Naive thymus-derived CD8-positive, alpha-beta T cell (primary cell): ENCODE data around the gene MDM1. TPM values are rescaled to one million over a fixed set of nuclear protein-coding genes. Genes with fewer than 3 reads are reported as not detected.
A peak's percentile ranks its signal among the peaks of the same experiment; 100 is the strongest.

Source experiments
- ATAC-seq, 2 donors: fragments of 150-1000 bp; cut with Tn5 transposase in 1 of 2; sonication (Bioruptor Pico), chemical (Tn5 transposase) in 1 of 2; 1 replicate in 1 of 2; 2 replicates in 1 of 2; pipeline ENCODE4 v1.10.0; 2021; ENCODE audit warnings: mild to moderate bottlenecking in 2 of 2, moderate library complexity in 2 of 2
- POLR2A ChIA-PET: fragments of 350-600 bp; sonication (Branson Sonifier 250); formaldehyde crosslinking; loops from one replicate; lab custom pipeline; 2021; ENCODE audit warnings: antibody characterized with exemption; lab: Charles Lee
- DNase-seq, 10 donors: peaks; one replicate each; pipeline versions ENCODE4 v3.0.0 to v3.0.0-alpha.2; 2020 to 2022
- H3K27ac Mint-ChIP-seq, 10 donors: one replicate each; pipeline ENCODE4 v1.8.0; 2020 to 2022; ENCODE audit warnings: mild to moderate bottlenecking in 10 of 10, mixed read lengths in 10 of 10, moderate library complexity in 4 of 10, inconsistent platforms in 1 of 10
- H3K27me3 Mint-ChIP-seq, 5 donors: one replicate each; pipeline ENCODE4 v1.8.0; 2021 to 2022; ENCODE audit warnings: mixed read lengths in 5 of 5
- H3K36me3 Mint-ChIP-seq, 3 donors: one replicate each; pipeline ENCODE4 v1.8.0; 2020 to 2022; ENCODE audit warnings: mixed read lengths in 3 of 3, mild to moderate bottlenecking in 2 of 3, inconsistent platforms in 1 of 3
- H3K4me1 Mint-ChIP-seq, 4 donors: one replicate each; pipeline ENCODE4 v1.8.0; 2021 to 2022; ENCODE audit warnings: mixed read lengths in 4 of 4
- H3K4me3 Mint-ChIP-seq, 10 donors: one replicate each; pipeline ENCODE4 v1.8.0; 2020 to 2022; ENCODE audit warnings: mild to moderate bottlenecking in 10 of 10, mixed read lengths in 10 of 10, moderate library complexity in 6 of 10, inconsistent platforms in 1 of 10
- H3K9me3 Mint-ChIP-seq, 9 donors: one replicate each; pipeline ENCODE4 v1.8.0; 2020 to 2022; ENCODE audit warnings: mixed read lengths in 9 of 9, mild to moderate bottlenecking in 3 of 9, inconsistent platforms in 1 of 9, moderate library complexity in 1 of 9
- polyA plus RNA-seq, 3 donors: library from polyadenylated mRNA; unstranded; fragments of 300-500 nt; fragmentation: Illumina TruSeq; gene quantifications; one replicate each; pipeline ENCODE4 v1.2.3, GENCODE V29; 2021
- total RNA-seq, 8 experiments: library from RNA in 2 of 8; stranded (reverse) in 2 of 8; gene quantifications; one replicate each; pipeline ENCODE4 v1.2.3 and lab custom pipeline; 2021 to 2026

The MDM1 gene
- total and polyA plus RNA-seq, 5 experiments from 2014 or later: 16.2 to 34.6 (median 20.8) TPM

DNA sequence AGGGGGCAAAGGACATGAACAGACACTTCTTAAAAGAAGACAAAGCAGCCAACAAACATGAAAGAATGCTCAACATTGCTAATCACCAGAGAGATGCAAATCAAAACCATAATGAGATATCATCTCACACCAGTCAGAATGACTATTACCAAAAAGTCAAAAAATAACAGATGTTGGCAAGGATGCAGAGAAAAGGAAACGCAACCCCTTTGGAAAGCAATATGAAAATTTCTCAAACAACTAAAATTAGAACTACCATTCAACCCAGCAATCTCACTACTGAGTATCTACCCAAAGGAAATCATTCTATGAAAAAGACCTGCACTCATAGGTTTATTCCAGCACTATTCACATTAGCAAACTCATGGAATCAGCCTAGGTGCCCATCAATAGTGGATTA is 25.6 kb downstream of the MDM1 start:
- H3K4me3 Mint-ChIP-seq: no peak overlapping the region
- no peaks in the 10 kb centered on the region for H3K9me3 Mint-ChIP-seq
- POLR2A ChIA-PET: no interaction called here
- H3K27ac Mint-ChIP-seq: no peak overlapping the region
- ATAC-seq (no peak), DNase-seq (no peak)
- peaks cover 21 to 73% (median 53%) of the 10 kb centered on the region in 3 donors for H3K36me3 Mint-ChIP-seq
- H3K27me3 Mint-ChIP-seq: no peaks in the 10 kb centered on the region
- peaks cover 0 to 4% (median 2%) of the 10 kb centered on the region in 4 donors for H3K4me1 Mint-ChIP-seq

GRCh38 chr12:68305278-68305677 is 26.9 kb downstream of the MDM1 start:
- Mint-ChIP-seq H3K36me3 (peaks cover 34 to 86% (median 66%) of the 10 kb centered on the region in 3 donors), H3K4me3 (no peak overlapping the region), H3K9me3 (peaks cover 0 to 9% (median 1%) of the 10 kb centered on the region in 9 donors), H3K4me1 (peaks cover 0 to 4% (median 2%) of the 10 kb centered on the region in 4 donors), H3K27me3 (no peaks in the 10 kb centered on the region), H3K27ac (no peak overlapping the region)
- POLR2A ChIA-PET: no interaction called here
- no peak for DNase-seq
- ATAC-seq: no peak

- no peaks in the 10 kb centered on the region for H3K27me3 Mint-ChIP-seq
- H3K4me3 Mint-ChIP-seq: no peak overlapping the region
- no peak overlapping the region for H3K27ac Mint-ChIP-seq
- peaks cover 0 to 4% (median 2%) of the 10 kb centered on the region in 4 donors for H3K4me1 Mint-ChIP-seq
- DNase-seq (no peak), ATAC-seq (no peak)
- peaks cover 0 to 12% (median 7%) of the 10 kb centered on the region in 9 donors for H3K9me3 Mint-ChIP-seq
- POLR2A ChIA-PET: no interaction called here
- peaks cover 40 to 87% (median 70%) of the 10 kb centered on the region in 3 donors for H3K36me3 Mint-ChIP-seq
Observed at GRCh38 chr12:68304626-68305025, 27.5 kb downstream of the MDM1 start.

- Mint-ChIP-seq H3K27me3 (no peaks in the 10 kb centered on the region), H3K36me3 (peaks cover 43 to 88% (median 72%) of the 10 kb centered on the region in 3 donors), H3K9me3 (peaks cover 0 to 17% (median 9%) of the 10 kb centered on the region in 9 donors), H3K4me3 (no peak overlapping the region), H3K4me1 (peaks cover 0 to 5% (median 2%) of the 10 kb centered on the region in 4 donors), H3K27ac (no peak overlapping the region)
- DNase-seq (no peak), ATAC-seq (no peak)
- POLR2A ChIA-PET: no interaction called here
Observed at GRCh38 chr12:68303850-68304249, 28.3 kb downstream of the MDM1 start.

DNA sequence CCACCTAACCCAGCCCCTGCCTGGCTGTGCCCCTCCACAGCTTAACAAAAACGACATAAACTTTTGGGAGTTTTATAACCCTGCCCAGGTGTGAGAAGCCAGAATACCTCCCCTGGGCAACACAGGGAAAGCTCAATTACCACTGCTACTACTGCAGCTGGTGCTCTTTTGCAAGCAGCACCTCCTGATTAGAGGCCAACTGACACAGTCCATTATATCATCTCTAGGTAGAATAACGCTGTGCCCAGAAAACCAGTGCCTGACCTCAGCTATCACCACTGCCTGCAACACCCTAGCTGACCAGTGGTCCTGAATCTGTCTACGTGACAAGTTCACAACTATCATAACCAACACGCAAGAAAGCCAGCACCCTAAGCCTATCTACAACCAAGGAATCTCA is 34.2 kb downstream of the MDM1 start:
- Mint-ChIP-seq H3K4me3 (no peak overlapping the region), H3K9me3 (peaks cover 0 to 17% (median 9%) of the 10 kb centered on the region in 9 donors), H3K27ac (no peak overlapping the region), H3K4me1 (peaks cover 0 to 4% (median 0%) of the 10 kb centered on the region in 4 donors), H3K27me3 (no peaks in the 10 kb centered on the region), H3K36me3 (peaks cover 30 to 84% (median 64%) of the 10 kb centered on the region in 3 donors)
- DNase-seq: no peak
- POLR2A ChIA-PET: interaction anchor here (0.7 kb wide), 1 partner anchor 389 kb away, joined by 3 read pairs; the partner anchor contains the start of gene NUP107
- ATAC-seq: no peak

- peaks cover 3 to 9% (median 4%) of the 10 kb centered on the region in 4 donors for H3K4me1 Mint-ChIP-seq
- POLR2A ChIA-PET: no interaction called here
Observed at GRCh38 chr12:68294251-68294650, 37.9 kb downstream of the MDM1 start.

DNA sequence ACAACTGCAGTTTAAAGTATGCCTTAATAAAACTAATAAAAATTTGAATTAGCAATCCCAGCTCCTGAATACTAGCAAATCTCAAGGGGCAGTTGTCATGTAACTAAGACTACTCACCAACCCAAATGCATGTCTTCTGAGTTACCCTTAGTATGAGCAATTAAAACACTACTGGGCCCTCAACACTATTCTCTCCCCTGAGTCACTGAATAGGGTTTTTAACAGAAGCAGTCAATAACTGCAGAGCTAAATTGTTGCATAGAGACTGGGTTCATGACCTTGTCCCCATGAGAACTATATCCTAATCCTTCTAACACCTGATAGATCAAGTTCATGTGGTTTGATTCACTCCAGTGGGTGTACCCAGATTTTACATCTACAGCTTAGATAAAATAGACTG is 38.8 kb downstream of the MDM1 start:
- no peak overlapping the region for H3K27ac Mint-ChIP-seq
- H3K27me3 Mint-ChIP-seq: no peaks in the 10 kb centered on the region
- H3K36me3 Mint-ChIP-seq: peaks cover 0 to 39% (median 22%) of the 10 kb centered on the region in 3 donors
- H3K4me1 Mint-ChIP-seq: peaks cover 1 to 10% (median 4%) of the 10 kb centered on the region in 4 donors
- no peak for DNase-seq
- H3K9me3 Mint-ChIP-seq: peaks cover 0 to under 1% (median 0%) of the 10 kb centered on the region in 9 donors
- POLR2A ChIA-PET: interaction anchor here (0.8 kb wide), 1 partner anchor 108 kb away, joined by 3 read pairs; no protein-coding TSS in a partner anchor
- H3K4me3 Mint-ChIP-seq: no peak overlapping the region
- ATAC-seq: no peak

More at GRCh38 chr12:68294251-68294650, 37.9 kb downstream of the MDM1 start:
- H3K9me3 Mint-ChIP-seq: peaks cover 0 to 3% (median under 1%) of the 10 kb centered on the region in 9 donors
- ATAC-seq: no peak
- no peaks in the 10 kb centered on the region for H3K27me3 Mint-ChIP-seq
- no peak overlapping the region for H3K27ac Mint-ChIP-seq
- DNase-seq: no peak
- H3K36me3 Mint-ChIP-seq: peaks cover 7 to 48% (median 31%) of the 10 kb centered on the region in 3 donors
- H3K4me3 Mint-ChIP-seq: no peak overlapping the region

- H3K27me3 Mint-ChIP-seq: no peaks in the 10 kb centered on the region
- H3K36me3 Mint-ChIP-seq: peaks cover 0 to 31% (median 15%) of the 10 kb centered on the region in 3 donors
- POLR2A ChIA-PET: interaction anchor here (0.8 kb wide), 1 partner anchor 107 kb away, joined by 3 read pairs; no protein-coding TSS in a partner anchor
- ATAC-seq: no peak
- peaks cover 1 to 11% (median 4%) of the 10 kb centered on the region in 4 donors for H3K4me1 Mint-ChIP-seq
- peaks cover 0 to 2% (median 0%) of the 10 kb centered on the region in 9 donors for H3K9me3 Mint-ChIP-seq
- no peak for DNase-seq
- H3K4me3 Mint-ChIP-seq: no peak overlapping the region
- peak overlapping the region in 1 of 10 donors; percentile 15 for H3K27ac Mint-ChIP-seq
Observed at GRCh38 chr12:68292151-68292943, 39.8 kb downstream of the MDM1 start.

DNA sequence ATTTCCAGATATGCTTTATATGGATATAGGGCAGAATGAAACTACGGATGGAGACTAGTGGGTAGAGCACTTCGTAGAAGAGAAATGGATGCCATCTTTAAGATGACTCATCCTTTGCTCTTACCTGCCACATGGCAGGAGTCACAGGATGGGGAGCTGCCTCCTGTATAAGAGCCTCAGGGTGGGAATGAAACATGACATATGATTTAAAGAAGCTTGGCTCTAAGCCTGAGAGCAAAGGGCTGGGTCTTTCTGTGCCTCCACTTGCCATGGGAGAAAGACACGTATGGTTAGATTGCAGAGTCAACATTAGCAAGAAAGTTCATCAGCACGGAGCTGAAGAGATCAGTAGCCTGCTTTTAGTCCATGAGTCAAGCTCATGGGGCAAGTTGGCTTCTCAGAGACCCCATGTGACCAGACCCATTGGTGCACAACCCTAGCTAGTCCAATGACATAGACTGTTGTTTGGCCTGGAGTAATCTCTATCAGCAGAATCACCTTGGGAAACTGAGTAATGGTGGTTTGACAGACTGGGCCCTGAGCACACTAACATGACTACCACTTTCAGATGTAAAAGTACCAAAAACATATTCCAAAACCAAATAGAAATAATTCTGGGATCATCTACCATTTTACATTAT is 40.6 kb downstream of the MDM1 start:
- Mint-ChIP-seq H3K9me3 (peaks cover 0 to 2% (median 0%) of the 10 kb centered on the region in 9 donors), H3K36me3 (peaks cover 0 to 25% (median 9%) of the 10 kb centered on the region in 3 donors), H3K27me3 (no peaks in the 10 kb centered on the region), H3K27ac (no peak overlapping the region), H3K4me3 (no peak overlapping the region), H3K4me1 (peaks cover 0 to 11% (median 4%) of the 10 kb centered on the region in 4 donors)
- no peak for DNase-seq
- no peak for ATAC-seq
- POLR2A ChIA-PET: no interaction called here

DNA sequence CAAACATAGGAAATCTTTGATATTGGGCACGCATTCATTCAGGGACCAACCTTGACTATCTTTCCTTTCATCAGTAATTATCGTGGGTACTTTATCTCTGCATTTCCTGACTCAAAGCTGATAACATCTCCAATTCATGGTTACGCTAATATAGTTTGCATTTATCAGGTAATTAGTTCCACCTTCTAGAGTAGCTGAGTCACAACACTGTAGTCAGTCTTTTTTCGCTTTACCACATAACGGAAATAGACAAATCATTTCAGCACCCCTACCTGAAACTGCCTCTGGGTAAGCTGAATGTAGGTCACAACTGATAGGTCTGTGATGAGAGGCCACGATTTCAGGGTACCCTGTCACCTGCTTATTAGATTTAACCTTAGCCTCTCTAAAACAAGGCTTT is 42.0 kb downstream of the MDM1 start:
- ATAC-seq (no peak), DNase-seq (no peak)
- POLR2A ChIA-PET: interaction anchor here (0.6 kb wide), 1 partner anchor 300 kb away, joined by 3 read pairs; no protein-coding TSS in a partner anchor
- H3K9me3 Mint-ChIP-seq: peaks cover 0 to 2% (median 0%) of the 10 kb centered on the region in 9 donors
- no peak overlapping the region for H3K27ac Mint-ChIP-seq
- H3K36me3 Mint-ChIP-seq: peaks cover 0 to 14% (median 8%) of the 10 kb centered on the region in 3 donors
- no peaks in the 10 kb centered on the region for H3K27me3 Mint-ChIP-seq
- no peak overlapping the region for H3K4me3 Mint-ChIP-seq
- H3K4me1 Mint-ChIP-seq: peaks cover 0 to 11% (median 4%) of the 10 kb centered on the region in 4 donors

- no peak overlapping the region for H3K4me3 Mint-ChIP-seq
- H3K9me3 Mint-ChIP-seq: peaks cover 0 to 2% (median 0%) of the 10 kb centered on the region in 9 donors
- H3K27ac Mint-ChIP-seq: no peak overlapping the region
- H3K4me1 Mint-ChIP-seq: peaks cover 0 to 11% (median 4%) of the 10 kb centered on the region in 4 donors
- ATAC-seq (no peak), DNase-seq (no peak)
- POLR2A ChIA-PET: no interaction called here
- H3K36me3 Mint-ChIP-seq: peaks cover 0 to 2% (median 0%) of the 10 kb centered on the region in 3 donors
- peaks cover 0 to 2% (median 0%) of the 10 kb centered on the region in 5 donors for H3K27me3 Mint-ChIP-seq
Observed at GRCh38 chr12:68287106-68287505, 45.1 kb downstream of the MDM1 start.

GRCh38 chr12:68286396-68286795 is 45.8 kb downstream of the MDM1 start:
- Mint-ChIP-seq H3K27me3 (peaks cover 0 to 2% (median 0%) of the 10 kb centered on the region in 5 donors), H3K9me3 (peaks cover 0 to 2% (median 0%) of the 10 kb centered on the region in 9 donors)
- DNase-seq: no peak

More at GRCh38 chr12:68286396-68286795, 45.8 kb downstream of the MDM1 start:
- H3K27ac Mint-ChIP-seq: no peak overlapping the region
- ATAC-seq: no peak
- peaks cover 0 to 11% (median 4%) of the 10 kb centered on the region in 4 donors for H3K4me1 Mint-ChIP-seq
- POLR2A ChIA-PET: no interaction called here
- peaks cover 0 to 2% (median 0%) of the 10 kb centered on the region in 3 donors for H3K36me3 Mint-ChIP-seq
- no peak overlapping the region for H3K4me3 Mint-ChIP-seq
